ENCODE measurements around the gene CCDC92. TPM values are rescaled to one million over a fixed set of nuclear protein-coding genes. Genes with fewer than 3 reads are reported as not detected.
"Not testable (repeated sequence)": the region's sequence is repeated elsewhere in the genome, so short reads cannot be mapped to it uniquely, and the experiment has no call there.

Gene CCDC92
- total and polyA plus RNA-seq, 2 donors from 2014 or later: 39.3 to 41.4 TPM

- no peak for FAIRE-seq
- intact Hi-C loops (cut with DNase I): no loop called here
Measured at GRCh38 chr12:123948401-123948795, 24.2 kb downstream of the CCDC92 start.

GRCh38 chr12:123947531-123947930 is 25.1 kb downstream of the CCDC92 start:
- H3K27me3 ChIP-seq (ENCODE audit: control insufficient read depth, insufficient read depth, low read length); FAIRE-seq; H3K4me3 ChIP-seq (ENCODE audit: low read length in 3 of 3); H3K9me3 ChIP-seq (ENCODE audit: control insufficient read depth in 2 of 3, insufficient read depth in 1 of 3, low read length in 3 of 3); H3K27ac ChIP-seq (ENCODE audit: low read depth in 2 of 2, low read length in 2 of 2); H3K36me3 ChIP-seq (ENCODE audit: control insufficient read depth in 2 of 3, insufficient read depth in 3 of 3, low read length in 3 of 3); H3K9ac ChIP-seq (ENCODE audit: low read length in 3 of 3); DNase-seq; intact Hi-C loops (cut with DNase I): not testable (repeated sequence)
- H3K4me1 ChIP-seq (ENCODE audit: control insufficient read depth in 2 of 3, insufficient read depth in 2 of 3, low read depth in 1 of 3, low read length in 3 of 3): peaks cover 0 to 11% (median 9%) of the 10 kb centered on the region in 3 donors

More at GRCh38 chr12:123948401-123948795, 24.2 kb downstream of the CCDC92 start:
- Histone ChIP-seq H3K36me3 (ENCODE audit: control insufficient read depth in 2 of 3, insufficient read depth in 3 of 3, low read length in 3 of 3) (peaks cover 0 to 2% (median 0%) of the 10 kb centered on the region in 3 donors), H3K27me3 (ENCODE audit: control insufficient read depth, insufficient read depth, low read length) (no peaks in the 10 kb centered on the region), H3K27ac (ENCODE audit: low read depth in 2 of 2, low read length in 2 of 2) (peak overlapping the region in 1 of 2 donors; percentile 7), H3K9me3 (ENCODE audit: control insufficient read depth in 2 of 3, insufficient read depth in 1 of 3, low read length in 3 of 3) (no peaks in the 10 kb centered on the region), H3K4me1 (ENCODE audit: control insufficient read depth in 2 of 3, insufficient read depth in 2 of 3, low read depth in 1 of 3, low read length in 3 of 3) (peaks cover 0 to 11% (median 9%) of the 10 kb centered on the region in 3 donors), H3K9ac (ENCODE audit: low read length in 3 of 3) (no peak overlapping the region), H3K4me3 (ENCODE audit: low read length in 3 of 3) (no peak overlapping the region)
- TF ChIP-seq CTCF (IDR thresholded peaks at IDR 0.05; ENCODE audit: borderline replicate concordance, extremely low read depth, insufficient read depth): no peak
- no peak for DNase-seq

GRCh38 chr12:123946516-123947505 is 25.8 kb downstream of the CCDC92 start:
- H3K27me3 ChIP-seq (ENCODE audit: control insufficient read depth, insufficient read depth, low read length); intact Hi-C loops (cut with DNase I); H3K9ac ChIP-seq (ENCODE audit: low read length in 3 of 3); H3K4me1 ChIP-seq (ENCODE audit: control insufficient read depth in 2 of 3, insufficient read depth in 2 of 3, low read depth in 1 of 3, low read length in 3 of 3); H3K9me3 ChIP-seq (ENCODE audit: control insufficient read depth in 2 of 3, insufficient read depth in 1 of 3, low read length in 3 of 3); DNase-seq; H3K4me3 ChIP-seq (ENCODE audit: low read length in 3 of 3); H3K27ac ChIP-seq (ENCODE audit: low read depth in 2 of 2, low read length in 2 of 2); FAIRE-seq: not testable (repeated sequence)
- peaks cover 0 to 12% (median 11%) of the 10 kb centered on the region in 3 donors for H3K36me3 ChIP-seq (ENCODE audit: control insufficient read depth in 2 of 3, insufficient read depth in 3 of 3, low read length in 3 of 3)

GRCh38 chr12:123946152-123946515 is 26.5 kb downstream of the CCDC92 start:
- no peak for DNase-seq
- Histone ChIP-seq H3K27me3 (ENCODE audit: control insufficient read depth, insufficient read depth, low read length) (no peaks in the 10 kb centered on the region), H3K9ac (ENCODE audit: low read length in 3 of 3) (no peak overlapping the region), H3K27ac (ENCODE audit: low read depth in 2 of 2, low read length in 2 of 2) (no peak overlapping the region), H3K4me3 (ENCODE audit: low read length in 3 of 3) (no peak overlapping the region), H3K4me1 (ENCODE audit: control insufficient read depth in 2 of 3, insufficient read depth in 2 of 3, low read depth in 1 of 3, low read length in 3 of 3) (peaks cover 0 to 6% (median 5%) of the 10 kb centered on the region in 3 donors), H3K9me3 (ENCODE audit: control insufficient read depth in 2 of 3, insufficient read depth in 1 of 3, low read length in 3 of 3) (no peaks in the 10 kb centered on the region), H3K36me3 (ENCODE audit: control insufficient read depth in 2 of 3, insufficient read depth in 3 of 3, low read length in 3 of 3) (peaks cover 0 to 16% (median 13%) of the 10 kb centered on the region in 3 donors)
- intact Hi-C loops (cut with DNase I): no loop called here
- FAIRE-seq: no peak
- TF ChIP-seq CTCF (IDR thresholded peaks at IDR 0.05; ENCODE audit: borderline replicate concordance, extremely low read depth, insufficient read depth): no peak

All from kidney (tissue), 14 donors.